GM10248 (cell line): ENCODE measurements around the gene SPATS2L.

Source experiments
- CTCF ChIA-PET: fragments of 300-600 bp; sonication (Branson Sonifier 250); formaldehyde crosslinking; extraction: SDS; loops from one replicate; lab custom pipeline; 2021; ENCODE audit warnings: antibody characterized with exemption; lab: Yijun Ruan, JAX
- POLR2A ChIA-PET: fragments of 350-650 bp; sonication (Branson Sonifier 250); formaldehyde crosslinking; extraction: SDS; loops from one replicate; lab custom pipeline; 2020; ENCODE audit warnings: antibody characterized with exemption; lab: Yijun Ruan, JAX
- DNase-seq: peaks from one replicate; pipeline ENCODE4 v3.0.0; 2012; ENCODE audit errors: extremely low spot score
- CTCF ChIP-seq: IDR thresholded peaks from 2 replicates; pipeline ENCODE4 v1.5.1; 2012; ENCODE audit warnings: mild to moderate bottlenecking, low read depth; ENCODE audit errors: extremely low read depth, missing control alignments, control extremely low read depth

The SPATS2L gene

DNA sequence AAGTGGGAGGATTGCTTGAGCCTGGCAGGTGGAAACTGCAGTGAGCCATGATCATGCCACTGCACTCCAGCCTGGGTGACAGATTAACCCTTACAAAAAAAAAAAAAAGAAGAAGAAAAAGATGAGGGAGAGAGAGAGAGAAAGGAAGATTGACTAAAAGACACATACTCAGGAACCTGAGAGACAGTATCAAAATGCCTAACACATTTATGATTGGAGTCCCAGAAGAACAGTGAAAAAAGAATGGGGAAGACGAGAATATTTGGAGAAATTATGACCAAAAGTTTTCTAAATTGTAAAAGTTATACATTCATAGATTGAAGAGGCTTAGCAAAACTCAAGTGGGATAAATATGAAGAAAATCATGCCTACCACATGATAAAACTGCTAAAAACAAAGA lies 19.9 kb upstream of the SPATS2L start:
- CTCF ChIA-PET: interaction anchor here (1.7 kb wide), 1 partner anchor 11 kb away, joined by 6 read pairs; no protein-coding TSS in a partner anchor
- no peak for DNase-seq
- POLR2A ChIA-PET: no interaction called here
- no peak for TF ChIP-seq CTCF

- no peak for TF ChIP-seq CTCF
- ChIA-PET POLR2A (no interaction called here), CTCF (interaction anchor here (1.2 kb wide), 1 partner anchor 20 kb away, joined by 4 read pairs; no protein-coding TSS in a partner anchor)
- DNase-seq: no peak
These were observed 17.6 kb upstream of the SPATS2L start for GRCh38 chr2:200288670-200289429.

- ChIA-PET CTCF (interaction anchor here (2.0 kb wide), 1 partner anchor 9 kb away, joined by 6 read pairs; no protein-coding TSS in a partner anchor), POLR2A (no interaction called here)
- DNase-seq: no peak
- no peak for TF ChIP-seq CTCF
These were observed 10.4 kb upstream of the SPATS2L start for GRCh38 chr2:200296118-200296517.

GRCh38 chr2:200297100-200297499 lies 9.4 kb upstream of the SPATS2L start:
- TF ChIP-seq CTCF: no peak
- CTCF ChIA-PET: interaction anchor here (2.0 kb wide), 1 partner anchor 10 kb away, joined by 6 read pairs; no protein-coding TSS in a partner anchor
- POLR2A ChIA-PET: no interaction called here
- no peak for DNase-seq

- CTCF ChIA-PET: interaction anchor here (0.7 to 2.0 kb wide), 2 partner anchors 10 to 312 kb away, joined by 3 to 6 read pairs; no protein-coding TSS in a partner anchor
- no peak for DNase-seq
- TF ChIP-seq CTCF: no peak
- POLR2A ChIA-PET: no interaction called here
These were observed 8.5 kb upstream of the SPATS2L start for GRCh38 chr2:200297989-200298388.

- ChIA-PET CTCF (no interaction called here), POLR2A (no interaction called here)
- TF ChIP-seq CTCF: no peak
- no peak for DNase-seq
These were observed 7.7 kb upstream of the SPATS2L start for GRCh38 chr2:200298816-200299215.
